ENCODE results near the gene MAP6.

MAP6 gene

GRCh38 chr11:75563501-75563977 lies 105.3 kb downstream of the MAP6 start:
- H3K4me3 ChIP-seq (ENCODE audit: low read depth, low read length) = peak overlapping the region; percentile 91

GRCh38 chr11:75562836-75563484 lies 105.9 kb downstream of the MAP6 start:
- Histone ChIP-seq H3K27me3 (ENCODE audit: control insufficient read depth, insufficient read depth, low read length) (no peaks in the 10 kb centered on the region), H3K9ac (ENCODE audit: low read depth, low read length) (peak overlapping the region; percentile 96), H3K4me1 (ENCODE audit: control insufficient read depth, insufficient read depth, low read length) (peaks cover 23% of the 10 kb centered on the region), H3K4me3 (ENCODE audit: low read depth, low read length) (peak overlapping the region; percentile 91), H3K36me3 (ENCODE audit: control insufficient read depth, insufficient read depth, low read length) (peaks cover 26% of the 10 kb centered on the region), H3K9me3 (ENCODE audit: control insufficient read depth, insufficient read depth, low read length) (no peaks in the 10 kb centered on the region)

More at GRCh38 chr11:75563501-75563977, 105.3 kb downstream of the MAP6 start:
- H3K27me3 ChIP-seq (ENCODE audit: control insufficient read depth, insufficient read depth, low read length) = no peaks in the 10 kb centered on the region
- peak overlapping the region; percentile 88 for H3K9ac ChIP-seq (ENCODE audit: low read depth, low read length)
- H3K9me3 ChIP-seq (ENCODE audit: control insufficient read depth, insufficient read depth, low read length) = no peaks in the 10 kb centered on the region
- H3K36me3 ChIP-seq (ENCODE audit: control insufficient read depth, insufficient read depth, low read length) = peaks cover 31% of the 10 kb centered on the region
- H3K4me1 ChIP-seq (ENCODE audit: control insufficient read depth, insufficient read depth, low read length) = peaks cover 23% of the 10 kb centered on the region

DNA sequence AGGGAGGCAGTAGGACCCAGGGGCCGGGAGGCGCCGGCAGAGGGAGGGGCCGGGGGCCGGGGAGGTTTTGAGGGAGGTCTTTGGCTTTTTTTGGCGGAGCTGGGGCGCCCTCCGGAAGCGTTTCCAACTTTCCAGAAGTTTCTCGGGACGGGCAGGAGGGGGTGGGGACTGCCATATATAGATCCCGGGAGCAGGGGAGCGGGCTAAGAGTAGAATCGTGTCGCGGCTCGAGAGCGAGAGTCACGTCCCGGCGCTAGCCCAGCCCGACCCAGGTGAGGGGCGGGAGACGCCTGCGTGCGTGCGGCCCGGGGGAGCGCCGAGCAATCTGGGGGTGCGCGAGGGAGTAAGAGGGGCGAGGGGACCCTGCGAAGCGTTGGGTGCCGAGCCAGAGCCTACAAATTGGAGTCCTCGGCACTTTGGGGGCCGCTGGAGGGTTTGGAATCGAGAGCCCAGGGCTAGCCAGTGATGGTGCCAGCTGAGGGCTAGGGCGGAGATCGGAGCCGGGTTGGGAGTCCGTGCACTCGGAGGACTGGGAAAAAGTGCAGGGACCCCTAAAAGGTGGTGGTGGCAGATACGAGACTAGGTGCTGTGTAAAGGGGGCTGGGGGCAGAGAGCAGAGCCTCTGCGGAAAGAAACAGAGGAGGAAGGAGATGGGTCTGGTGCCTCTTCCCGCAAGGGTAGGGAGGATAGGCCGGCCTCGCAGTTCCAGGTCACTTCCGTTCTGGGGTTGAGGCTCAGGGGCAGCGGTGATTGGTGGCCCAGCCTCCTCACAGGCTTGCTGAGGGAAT lies 106.6 kb downstream of the MAP6 start, which contains the start of gene SERPINH1:
TSS of gene SERPINH1 (plus strand) at position 206 of the 788 bp plus-strand sequence. CDS start 4,097 bp downstream, outside the sequence.
- no peaks in the 10 kb centered on the region for H3K9me3 ChIP-seq (ENCODE audit: control insufficient read depth, insufficient read depth, low read length)
- no peaks in the 10 kb centered on the region for H3K27me3 ChIP-seq (ENCODE audit: control insufficient read depth, insufficient read depth, low read length)
- peaks cover 19% of the 10 kb centered on the region for H3K36me3 ChIP-seq (ENCODE audit: control insufficient read depth, insufficient read depth, low read length)
- peak within 1 kb of the TSS; percentile 96 for H3K9ac ChIP-seq (ENCODE audit: low read depth, low read length)
- H3K4me3 ChIP-seq (ENCODE audit: low read depth, low read length) = peak within 1 kb of the TSS; percentile 91
- peaks cover 23% of the 10 kb centered on the region for H3K4me1 ChIP-seq (ENCODE audit: control insufficient read depth, insufficient read depth, low read length)

DNA sequence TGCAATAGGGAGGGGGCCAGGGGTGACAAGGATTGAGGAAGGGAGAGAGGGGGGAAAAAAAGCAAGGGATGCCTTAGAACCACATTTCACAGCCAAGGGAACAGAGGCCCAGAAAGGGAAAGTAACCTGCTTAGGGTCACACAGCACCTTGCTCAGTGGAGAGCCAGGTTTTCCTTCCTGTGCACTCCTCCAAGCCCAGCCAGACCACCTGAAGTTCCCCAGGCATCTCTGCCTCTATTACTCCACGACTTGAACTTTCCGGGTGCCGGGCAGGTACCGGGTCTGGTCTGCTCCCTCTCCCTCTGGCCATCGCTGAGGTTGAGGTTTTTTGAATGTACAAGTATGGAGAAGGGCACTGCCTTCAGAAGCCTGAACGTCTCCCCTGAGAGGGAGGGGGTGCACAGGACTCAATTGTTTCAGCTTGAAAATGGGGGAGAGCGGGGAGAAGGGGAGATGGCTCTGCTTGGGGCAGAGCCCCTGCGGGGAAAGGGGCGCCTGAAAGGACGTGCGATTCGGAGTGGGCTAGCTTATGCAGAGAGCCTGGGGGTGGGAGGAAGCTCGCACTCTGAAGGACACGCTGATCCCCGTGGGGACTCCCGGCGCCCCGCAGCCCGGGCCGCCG lies 107.3 kb downstream of the MAP6 start:
- H3K9ac ChIP-seq (ENCODE audit: low read depth, low read length) = peak overlapping the region; percentile 75
- H3K27me3 ChIP-seq (ENCODE audit: control insufficient read depth, insufficient read depth, low read length) = no peaks in the 10 kb centered on the region
- no peaks in the 10 kb centered on the region for H3K9me3 ChIP-seq (ENCODE audit: control insufficient read depth, insufficient read depth, low read length)
- H3K4me1 ChIP-seq (ENCODE audit: control insufficient read depth, insufficient read depth, low read length) = peaks cover 23% of the 10 kb centered on the region
- H3K36me3 ChIP-seq (ENCODE audit: control insufficient read depth, insufficient read depth, low read length) = peaks cover 12% of the 10 kb centered on the region
- peak overlapping the region; percentile 91 for H3K4me3 ChIP-seq (ENCODE audit: low read depth, low read length)

GRCh38 chr11:75560644-75561043 lies 108.2 kb downstream of the MAP6 start:
- peaks cover 22% of the 10 kb centered on the region for H3K4me1 ChIP-seq (ENCODE audit: control insufficient read depth, insufficient read depth, low read length)
- no peak overlapping the region for H3K4me3 ChIP-seq (ENCODE audit: low read depth, low read length)
- peaks cover 4% of the 10 kb centered on the region for H3K36me3 ChIP-seq (ENCODE audit: control insufficient read depth, insufficient read depth, low read length)
- H3K9ac ChIP-seq (ENCODE audit: low read depth, low read length) = no peak overlapping the region
- H3K9me3 ChIP-seq (ENCODE audit: control insufficient read depth, insufficient read depth, low read length) = no peaks in the 10 kb centered on the region
- H3K27me3 ChIP-seq (ENCODE audit: control insufficient read depth, insufficient read depth, low read length) = no peaks in the 10 kb centered on the region

GRCh38 chr11:75558939-75559843 lies 109.6 kb downstream of the MAP6 start:
- no peak overlapping the region for H3K4me3 ChIP-seq (ENCODE audit: low read depth, low read length)
- peaks cover 11% of the 10 kb centered on the region for H3K4me1 ChIP-seq (ENCODE audit: control insufficient read depth, insufficient read depth, low read length)
- no peak overlapping the region for H3K9ac ChIP-seq (ENCODE audit: low read depth, low read length)

DNA sequence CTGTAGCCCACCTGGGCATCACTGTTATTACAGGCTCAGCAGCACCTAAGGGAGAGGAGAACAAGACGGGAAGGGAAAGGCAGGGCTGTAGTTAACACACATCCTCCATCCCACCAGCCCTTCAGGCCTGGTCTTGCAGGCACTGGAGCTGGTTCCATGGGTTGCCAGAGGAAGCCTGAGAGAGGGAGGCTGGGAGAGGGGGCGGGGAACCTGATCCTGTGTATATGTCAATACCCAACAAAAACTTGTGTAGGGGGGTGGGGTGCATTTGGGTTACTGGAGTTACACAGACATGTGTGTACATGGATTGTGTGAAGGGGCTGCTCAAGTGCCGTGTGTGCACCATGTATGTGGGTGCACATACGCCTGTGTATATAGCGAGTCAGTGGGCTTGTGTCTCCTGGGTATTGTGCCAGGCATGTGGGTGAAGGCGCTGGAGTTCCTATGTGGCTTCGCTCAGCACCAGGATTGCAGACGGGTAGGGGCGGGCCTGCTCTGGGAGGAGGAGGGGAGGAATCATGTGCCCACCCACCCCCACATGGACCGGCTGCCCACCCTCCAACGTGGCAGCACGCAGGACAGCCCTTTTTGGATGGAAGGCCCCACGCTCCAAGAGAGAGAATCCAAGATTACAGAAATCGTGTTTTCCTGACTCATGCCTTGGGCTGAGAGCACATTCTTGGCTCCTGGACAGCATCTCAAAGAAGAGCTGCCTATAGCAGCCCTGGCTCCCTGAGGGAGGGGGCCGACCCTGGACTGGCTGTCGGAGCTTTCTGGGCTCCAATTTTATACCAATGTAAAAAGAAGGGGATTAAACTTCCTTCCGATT lies 111.0 kb downstream of the MAP6 start:
- no peaks in the 10 kb centered on the region for H3K9me3 ChIP-seq (ENCODE audit: control insufficient read depth, insufficient read depth, low read length)
- H3K36me3 ChIP-seq (ENCODE audit: control insufficient read depth, insufficient read depth, low read length) = no peaks in the 10 kb centered on the region
- H3K4me1 ChIP-seq (ENCODE audit: control insufficient read depth, insufficient read depth, low read length) = peaks cover 11% of the 10 kb centered on the region
- H3K27me3 ChIP-seq (ENCODE audit: control insufficient read depth, insufficient read depth, low read length) = no peaks in the 10 kb centered on the region
- no peak overlapping the region for H3K9ac ChIP-seq (ENCODE audit: low read depth, low read length)
- no peak overlapping the region for H3K4me3 ChIP-seq (ENCODE audit: low read depth, low read length)

More at GRCh38 chr11:75558939-75559843, 109.6 kb downstream of the MAP6 start:
- Histone ChIP-seq H3K36me3 (ENCODE audit: control insufficient read depth, insufficient read depth, low read length) (peaks cover 3% of the 10 kb centered on the region), H3K9me3 (ENCODE audit: control insufficient read depth, insufficient read depth, low read length) (no peaks in the 10 kb centered on the region), H3K27me3 (ENCODE audit: control insufficient read depth, insufficient read depth, low read length) (no peaks in the 10 kb centered on the region)

GRCh38 chr11:75556275-75556674 lies 112.6 kb downstream of the MAP6 start:
- peaks cover 8% of the 10 kb centered on the region for H3K4me1 ChIP-seq (ENCODE audit: control insufficient read depth, insufficient read depth, low read length)
- no peaks in the 10 kb centered on the region for H3K36me3 ChIP-seq (ENCODE audit: control insufficient read depth, insufficient read depth, low read length)
- no peak overlapping the region for H3K9ac ChIP-seq (ENCODE audit: low read depth, low read length)
- H3K9me3 ChIP-seq (ENCODE audit: control insufficient read depth, insufficient read depth, low read length) = no peaks in the 10 kb centered on the region
- no peak overlapping the region for H3K4me3 ChIP-seq (ENCODE audit: low read depth, low read length)
- H3K27me3 ChIP-seq (ENCODE audit: control insufficient read depth, insufficient read depth, low read length) = no peaks in the 10 kb centered on the region

DNA sequence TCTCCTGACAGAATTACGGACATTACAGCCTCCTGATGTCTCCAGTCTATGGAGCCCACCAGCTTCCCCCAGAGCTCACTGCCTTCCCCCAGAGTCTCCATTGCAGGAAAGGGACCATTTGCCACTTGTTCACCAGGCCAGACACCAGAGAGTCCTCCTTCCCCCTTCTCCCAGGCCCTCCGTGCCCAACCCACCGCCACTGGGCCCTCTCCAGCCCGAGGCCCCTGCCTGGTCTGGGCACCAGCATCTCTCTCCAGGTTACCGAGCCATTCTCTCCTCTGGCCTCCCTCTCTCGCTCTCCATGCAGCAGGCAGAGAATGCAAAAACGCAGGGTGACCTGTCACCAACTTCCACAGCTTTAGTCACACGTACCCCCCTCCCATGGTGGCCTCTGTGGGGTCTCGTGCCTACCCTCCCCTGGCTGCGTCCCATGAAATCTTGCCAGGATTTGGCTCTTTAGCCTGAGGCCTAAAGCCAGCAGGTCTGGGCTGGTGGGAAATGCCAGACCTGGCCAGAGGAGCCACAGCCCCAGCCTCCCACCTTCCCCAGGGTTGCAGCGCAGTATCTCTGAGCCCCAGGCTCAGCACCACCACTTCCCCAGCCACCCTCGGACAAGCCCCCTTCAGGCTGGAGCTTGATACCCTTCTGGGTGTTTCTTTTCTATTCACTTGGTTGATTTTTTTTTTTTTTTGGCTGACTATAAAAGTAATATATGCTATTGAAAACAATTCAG lies 113.6 kb downstream of the MAP6 start:
- H3K36me3 ChIP-seq (ENCODE audit: control insufficient read depth, insufficient read depth, low read length) = no peaks in the 10 kb centered on the region
- no peaks in the 10 kb centered on the region for H3K27me3 ChIP-seq (ENCODE audit: control insufficient read depth, insufficient read depth, low read length)
- no peak overlapping the region for H3K9ac ChIP-seq (ENCODE audit: low read depth, low read length)
- H3K4me3 ChIP-seq (ENCODE audit: low read depth, low read length) = no peak overlapping the region
- peaks cover 8% of the 10 kb centered on the region for H3K4me1 ChIP-seq (ENCODE audit: control insufficient read depth, insufficient read depth, low read length)
- H3K9me3 ChIP-seq (ENCODE audit: control insufficient read depth, insufficient read depth, low read length) = no peaks in the 10 kb centered on the region

Measured in iPS-15b (cell line).